ENCODE measurements around the gene BACH1. TPM values are rescaled to one million over a fixed set of nuclear protein-coding genes. Genes with fewer than 3 reads are reported as not detected.

The BACH1 gene
- total RNA-seq, 1 experiment from 2014 or later: 29.9 TPM

DNA sequence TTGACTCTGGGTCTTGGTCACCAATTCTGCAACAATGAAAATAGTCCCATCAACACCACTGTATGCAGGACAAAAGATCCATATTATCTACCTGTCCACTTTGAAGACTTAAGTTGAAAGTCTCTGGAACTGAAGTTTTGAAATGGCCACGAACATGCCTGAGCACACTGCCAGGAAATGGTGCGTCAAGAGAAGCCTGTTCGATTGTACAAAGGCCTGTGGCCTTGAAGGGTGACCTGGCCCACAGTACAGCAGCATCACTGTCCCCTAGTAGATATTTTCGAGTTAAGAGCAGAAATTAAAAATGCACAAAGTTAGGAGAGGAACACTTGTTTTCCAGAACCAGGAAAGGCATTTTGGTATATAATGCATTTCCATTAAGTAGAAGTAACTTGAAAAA is 78.5 kb downstream of the BACH1 start:
- no peak for DNase-seq (ENCODE audit: low read depth)

DNA sequence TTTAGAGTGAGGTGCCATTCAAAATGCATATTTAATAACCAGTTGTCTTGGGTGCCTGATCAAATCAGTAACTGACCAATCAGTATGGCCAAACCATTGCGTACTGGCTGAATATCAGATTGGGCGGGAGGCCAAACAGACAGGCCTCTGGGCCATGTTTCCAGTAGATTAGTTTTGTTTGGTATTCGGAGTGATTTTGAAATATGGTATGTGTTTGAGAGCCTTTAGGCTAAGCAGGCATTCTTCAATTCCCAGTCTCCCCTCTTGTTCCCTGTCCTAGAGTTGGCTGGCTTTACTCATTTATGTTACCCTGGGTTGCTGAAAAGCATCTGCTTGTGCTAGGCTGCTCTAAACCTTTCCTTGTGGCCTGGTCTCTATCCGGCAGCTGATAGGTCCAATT is 80.1 kb downstream of the BACH1 start:
- DNase-seq (ENCODE audit: low read depth): peak; percentile 47

DNA sequence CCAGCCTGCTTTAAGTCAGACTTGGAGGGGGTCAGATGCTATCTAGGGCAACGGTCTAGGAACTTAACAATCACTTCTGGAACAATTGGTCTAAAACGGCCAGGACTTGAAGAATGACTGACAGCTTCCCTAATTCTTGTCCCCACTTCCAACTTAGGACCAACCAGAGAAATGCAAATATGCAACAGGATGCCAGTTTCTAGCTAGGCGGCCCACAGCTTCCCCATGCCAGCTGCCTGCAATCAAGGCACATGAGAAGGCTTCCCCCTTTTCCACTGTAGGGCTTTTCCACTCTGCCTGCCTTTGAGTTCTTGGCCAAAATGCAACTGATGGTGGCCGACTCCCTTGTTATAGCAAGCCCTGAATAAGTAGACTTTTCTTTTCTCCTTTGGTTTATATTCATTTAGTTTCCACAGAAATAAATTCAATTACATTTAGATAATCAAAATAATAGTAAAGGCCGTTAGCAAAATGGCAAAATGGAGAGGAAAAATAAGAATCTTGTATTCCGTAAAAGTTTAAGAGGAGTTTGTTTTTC is 80.9 kb downstream of the BACH1 start:
- no peak for DNase-seq (ENCODE audit: low read depth)

DNA sequence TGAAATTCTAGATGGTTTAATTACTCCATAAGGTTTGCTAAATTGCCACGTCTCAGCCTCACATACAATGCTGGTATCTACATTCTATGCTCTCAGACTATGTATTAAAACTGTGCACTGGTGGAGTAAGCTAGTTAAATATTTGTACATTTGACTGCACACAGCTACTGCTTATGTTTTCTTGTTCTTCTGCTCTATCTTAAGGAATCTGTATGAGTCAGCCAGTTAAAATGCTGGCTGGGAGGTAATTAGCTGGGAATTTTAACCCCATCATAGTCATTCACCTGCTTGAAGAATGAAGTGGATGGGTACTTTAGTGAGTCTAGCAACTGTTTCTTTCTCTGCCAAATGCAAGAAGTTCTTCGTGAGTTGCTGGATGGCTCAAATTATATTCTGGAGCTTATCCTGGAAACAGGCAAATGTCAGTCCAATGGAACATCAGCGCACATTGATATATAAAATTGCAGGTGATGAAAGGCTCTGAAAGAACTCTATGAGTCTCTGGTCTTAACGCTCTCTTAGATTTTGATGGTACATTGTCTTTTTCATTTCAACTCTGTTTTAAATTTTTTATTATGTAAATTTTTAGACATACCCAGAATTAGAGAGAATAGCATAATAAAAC is 83.4 kb downstream of the BACH1 start:
- DNase-seq (ENCODE audit: low read depth): peak; percentile 59

DNA sequence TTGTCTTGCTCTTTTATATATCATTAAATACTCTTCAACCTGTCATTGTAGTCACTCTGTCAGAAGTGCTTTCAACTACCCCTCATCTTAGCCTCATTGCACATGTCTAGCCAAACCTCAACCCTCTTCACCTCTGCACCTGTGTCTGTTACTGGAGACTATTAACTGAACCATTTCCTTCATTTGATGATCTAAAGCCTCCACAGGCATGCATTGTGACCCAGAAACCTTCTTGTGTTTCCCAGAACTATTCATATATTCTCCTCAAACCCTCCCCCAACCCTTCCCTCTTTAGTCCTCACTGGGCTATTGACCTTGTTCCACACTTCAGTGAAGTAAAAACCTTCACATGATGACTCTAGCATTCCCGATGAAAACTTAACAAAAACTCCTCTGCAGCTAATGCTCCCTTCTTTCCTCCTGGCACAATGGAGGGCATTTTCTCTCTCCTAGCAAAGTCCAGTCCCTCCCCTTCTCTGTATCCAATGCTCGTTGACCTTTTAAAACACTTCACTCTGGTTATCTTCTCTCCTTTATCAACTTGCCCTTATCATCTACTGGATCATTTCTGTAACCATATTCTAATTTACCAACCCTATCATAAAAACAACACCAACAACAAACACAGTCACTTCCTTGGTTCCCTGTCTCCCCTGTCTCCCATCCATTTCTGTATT is 86.1 kb downstream of the BACH1 start:
- no peak for DNase-seq (ENCODE audit: low read depth)

DNA sequence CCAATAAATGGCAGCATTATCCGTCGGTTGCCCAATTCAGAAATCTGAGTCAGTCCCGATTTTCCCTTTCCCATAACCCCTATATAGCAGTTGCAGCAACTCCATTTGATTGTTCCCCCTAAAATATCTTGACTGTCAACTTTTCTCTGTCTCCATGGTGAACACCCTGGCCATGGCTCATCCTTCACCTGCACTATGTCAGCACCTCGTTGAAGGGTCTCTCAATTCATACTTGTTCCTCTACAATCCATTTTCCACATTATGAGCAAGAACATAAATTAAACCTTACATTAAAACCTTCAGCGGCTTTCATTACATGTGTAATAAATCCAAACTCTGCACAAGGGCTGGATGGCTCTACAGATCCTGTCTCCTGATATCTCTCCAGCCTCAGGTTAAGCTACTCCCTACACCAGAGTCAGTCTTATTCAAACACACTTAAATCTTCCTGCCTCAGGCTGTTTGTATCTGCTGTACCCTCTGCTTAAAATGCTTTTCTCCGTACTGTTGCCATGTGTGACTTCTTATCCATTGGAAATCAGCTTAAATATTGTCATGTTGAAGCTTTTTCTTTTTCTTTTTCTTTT is 87.3 kb downstream of the BACH1 start:
- no peak for DNase-seq (ENCODE audit: low read depth)

DNA sequence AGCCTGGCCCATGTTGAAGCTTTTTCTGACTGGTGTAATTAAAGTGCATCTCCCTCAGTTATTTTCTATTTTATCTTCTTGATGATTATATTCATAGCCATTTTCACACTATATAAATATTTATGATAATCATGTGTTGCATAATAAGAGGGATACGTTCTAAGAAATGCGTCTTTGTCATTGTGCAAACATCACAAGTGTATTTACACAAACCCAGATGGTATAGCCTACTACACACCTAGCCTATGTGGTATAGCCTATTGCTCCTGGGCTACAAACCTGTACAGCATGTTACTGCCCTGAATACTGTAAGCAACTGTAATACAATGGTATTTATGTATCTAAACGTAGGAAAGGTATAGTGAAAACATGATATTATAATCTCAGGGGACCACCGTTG is 88.1 kb downstream of the BACH1 start:
- DNase-seq (ENCODE audit: low read depth): no peak

DNA sequence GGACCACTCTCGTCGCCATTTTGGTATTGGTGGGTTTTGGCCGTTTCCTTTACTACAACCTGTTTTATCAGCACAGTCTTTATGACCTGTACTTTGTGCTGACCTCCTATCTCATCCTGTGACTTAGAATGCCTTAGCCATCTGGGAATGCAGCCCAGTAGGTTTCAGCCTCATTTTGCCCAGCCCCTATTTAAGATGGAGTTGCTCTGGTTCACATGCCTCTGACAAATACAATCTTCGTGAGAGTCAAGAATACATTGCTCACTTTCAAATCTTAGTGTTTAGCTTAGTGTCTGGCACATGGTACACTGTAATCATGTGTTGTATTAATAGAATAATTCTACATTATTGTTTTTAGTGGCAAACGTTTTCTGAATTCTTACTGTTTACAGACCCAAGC is 88.9 kb downstream of the BACH1 start:
- DNase-seq (ENCODE audit: low read depth): no peak

DNA sequence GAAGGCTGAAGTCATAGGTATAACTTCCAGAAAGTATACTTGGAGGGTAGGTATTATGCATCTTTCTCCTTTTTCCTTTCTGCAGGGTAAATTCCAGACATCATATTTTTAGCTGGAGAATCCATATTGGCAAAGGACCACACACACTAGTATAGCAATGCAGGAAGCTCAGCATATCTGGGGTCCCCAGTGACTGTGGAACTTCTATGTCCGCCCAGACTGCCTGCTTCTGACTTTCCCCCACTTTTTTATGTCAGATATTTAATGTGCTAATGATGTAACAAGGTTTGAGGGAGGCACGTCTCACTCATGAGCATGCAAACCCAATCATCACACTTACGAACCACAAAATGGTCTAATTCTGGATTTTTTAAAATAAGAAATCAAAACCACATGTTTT is 90.4 kb downstream of the BACH1 start:
- DNase-seq (ENCODE audit: low read depth): no peak

DNA sequence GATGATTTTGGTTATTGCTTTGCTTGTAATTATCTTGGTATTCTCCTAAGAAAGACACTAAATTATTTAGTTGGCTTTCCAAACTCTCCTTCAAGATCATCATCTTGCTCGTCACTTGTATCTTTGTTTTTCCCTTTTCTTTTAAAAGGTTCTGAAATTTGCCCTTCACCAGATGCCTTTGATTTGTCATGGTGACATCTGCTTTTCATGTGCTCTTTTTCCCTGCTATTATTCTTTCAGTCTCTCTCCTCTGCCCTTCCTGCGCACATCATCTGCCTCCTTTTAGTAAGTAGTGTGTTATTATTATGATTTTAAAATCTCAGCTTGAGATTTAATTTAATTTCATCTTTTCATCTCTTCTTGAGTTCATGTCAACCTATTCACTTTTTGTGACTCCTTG is 92.1 kb downstream of the BACH1 start:
- peak; percentile 11 for DNase-seq (ENCODE audit: low read depth)

DNA sequence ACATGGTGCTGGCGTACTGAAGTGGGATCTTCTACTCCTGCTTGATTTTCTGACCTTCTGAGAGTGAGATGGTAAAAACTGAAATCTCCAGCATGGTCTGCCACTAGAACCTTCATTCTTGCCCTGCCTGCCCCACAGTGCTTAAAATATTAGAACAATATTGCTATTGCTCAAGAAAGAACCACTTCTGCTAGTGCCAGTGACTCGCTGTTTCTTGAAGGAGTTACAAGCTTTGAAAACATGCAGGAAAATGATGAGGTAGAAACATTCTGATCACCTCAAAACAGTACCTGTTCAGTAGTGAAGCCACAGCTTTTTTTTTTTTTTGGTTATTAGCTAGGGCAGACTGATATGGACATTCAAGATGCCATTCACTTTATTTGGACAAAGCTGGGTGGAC is 95.3 kb downstream of the BACH1 start:
- DNase-seq (ENCODE audit: low read depth): no peak

Other genes starting within 250 kb of the BACH1 start
- gene CCT8, start 225.3 kb upstream of the BACH1 start, total RNA-seq (2014; rRNA removed; shearing (Covaris generic)): 265 and 342 TPM in 2 replicates
- gene MAP3K7CL, start 168.3 kb upstream of the BACH1 start, total RNA-seq (2014; rRNA removed; shearing (Covaris generic)): 10.0 and 14.8 TPM in 2 replicates